Effector CD4-positive, alpha-beta T cell (primary cell): ENCODE data around the gene SCAI.
"Not testable (repeated sequence)": the region's sequence is repeated elsewhere in the genome, so short reads cannot be mapped to it uniquely, and the experiment has no call there.

Source experiments
- DNase-seq: peaks from one replicate; pipeline ENCODE4 v3.0.0-alpha.2; 2020

The SCAI gene

DNA sequence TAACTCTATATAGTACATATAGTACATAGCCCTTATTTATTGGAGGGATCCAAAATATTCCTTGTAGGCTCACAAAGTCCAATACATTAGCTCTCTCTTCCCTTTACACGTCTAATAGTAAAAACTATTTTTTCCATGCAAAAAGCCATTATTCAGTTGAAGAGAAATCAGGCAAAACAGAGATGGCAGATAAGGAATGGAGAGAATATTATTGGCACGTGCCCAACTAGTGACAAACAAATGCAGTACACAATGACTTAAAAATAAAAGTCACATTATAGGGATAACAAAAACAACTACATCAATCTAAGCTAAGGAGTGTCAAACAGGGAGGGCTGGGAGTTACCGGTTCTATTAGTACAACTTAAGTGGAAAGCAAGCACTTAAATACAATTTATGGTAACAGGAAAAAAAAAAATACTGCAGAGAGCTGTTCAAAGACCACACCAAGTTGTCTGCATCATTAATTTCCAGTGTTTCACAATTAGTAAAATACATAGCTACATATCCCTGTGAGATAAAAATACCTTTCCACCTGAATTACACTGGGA is 4.1 kb upstream of the SCAI start:
- no peak for DNase-seq

DNA sequence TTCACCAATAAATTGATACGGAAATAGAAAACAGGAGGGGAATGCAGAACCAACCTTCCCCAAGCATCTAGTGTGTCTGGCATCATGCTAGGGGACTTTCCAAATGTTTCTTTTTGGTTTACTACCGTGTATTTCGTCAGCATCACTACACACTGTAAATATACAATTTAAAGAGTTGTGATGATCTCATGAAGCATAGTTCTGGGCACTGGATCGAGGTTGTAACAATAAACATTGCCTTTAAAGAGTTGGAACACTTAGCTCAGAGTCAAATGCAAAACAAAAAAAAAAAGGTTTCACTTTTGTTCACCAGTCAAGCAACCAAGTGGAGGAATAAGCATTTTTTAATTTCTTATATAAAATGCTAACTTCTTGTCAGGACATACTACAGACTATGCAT is 2.9 kb upstream of the SCAI start:
- no peak for DNase-seq

DNA sequence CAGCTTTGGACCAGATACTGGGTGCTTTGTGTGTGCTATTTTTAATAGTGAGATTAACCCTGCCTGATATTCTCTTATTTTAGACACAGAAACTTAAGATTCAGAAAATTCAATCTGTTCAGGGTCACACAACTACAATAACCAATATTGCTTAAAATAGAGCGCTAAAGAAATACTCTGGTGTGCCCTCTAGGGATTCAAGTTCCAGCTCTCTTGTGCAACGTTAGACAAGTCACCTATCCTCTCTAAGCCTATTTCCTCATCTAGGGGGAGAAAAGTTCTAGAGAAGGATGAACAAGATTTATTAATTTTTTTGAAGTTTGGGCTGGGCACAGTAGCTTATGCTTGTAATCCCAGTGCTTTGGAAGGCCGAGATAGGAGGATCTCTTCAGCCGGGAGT is 2.1 kb upstream of the SCAI start:
- DNase-seq = no peak

DNA sequence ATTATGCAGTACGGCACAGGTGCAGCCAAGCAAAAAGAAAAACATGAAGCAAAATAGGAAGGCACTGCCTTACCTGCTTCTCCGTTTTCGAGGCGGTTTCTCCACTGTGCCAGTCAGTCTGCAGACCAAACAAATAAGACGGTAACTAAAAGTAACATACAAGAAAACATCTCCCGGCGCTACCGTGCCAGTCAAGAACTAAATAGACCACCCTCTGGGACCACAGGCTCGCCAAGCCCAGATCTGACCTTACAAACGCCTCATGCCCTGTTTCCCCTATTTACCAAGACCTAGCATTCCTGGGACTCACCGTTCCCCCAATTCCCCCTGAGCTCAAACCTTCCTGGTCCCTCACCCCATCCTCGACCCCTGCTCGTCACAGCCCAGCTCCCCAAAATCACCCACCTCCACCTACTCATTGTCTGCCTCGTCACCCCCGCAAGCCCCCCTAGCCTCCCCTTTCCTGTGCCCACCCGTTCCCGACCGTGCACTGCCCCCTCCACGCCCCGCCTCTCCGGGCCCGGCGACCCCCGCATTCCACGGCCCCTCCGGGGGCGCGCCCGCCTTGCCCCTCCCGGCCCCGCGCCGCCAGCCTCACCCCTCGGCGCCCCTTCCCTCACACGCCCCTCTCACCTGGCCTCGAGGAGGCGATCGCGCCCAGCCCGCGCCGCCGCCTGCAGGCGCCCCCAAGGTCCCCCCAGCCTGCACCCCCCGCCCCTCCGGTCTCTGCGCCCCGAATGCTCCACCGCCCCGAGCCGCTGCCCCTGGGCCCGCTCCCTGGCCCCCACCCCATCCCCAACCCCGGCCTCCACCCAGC is 560 bp downstream of the SCAI start:
- DNase-seq = peak; percentile 13

DNA sequence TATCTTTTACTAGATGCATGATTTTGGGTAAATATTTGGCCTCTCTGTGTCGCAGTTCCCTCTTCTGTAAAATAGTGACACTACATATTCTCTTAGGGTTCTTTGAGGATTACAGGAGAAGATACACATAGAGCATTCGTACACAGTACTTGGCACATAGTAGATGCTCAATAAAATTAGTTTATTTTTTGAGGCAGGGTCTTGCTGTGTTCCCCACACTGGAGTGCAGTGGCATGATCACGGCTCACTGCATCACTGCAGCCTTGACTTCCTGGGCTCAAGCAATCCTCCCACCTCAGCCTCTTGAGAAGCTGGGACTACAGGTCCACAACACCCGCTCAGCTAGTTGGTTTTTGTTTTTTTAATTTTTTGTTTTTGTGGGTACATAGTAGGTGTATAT is 1.6 kb downstream of the SCAI start:
- DNase-seq = no peak

DNA sequence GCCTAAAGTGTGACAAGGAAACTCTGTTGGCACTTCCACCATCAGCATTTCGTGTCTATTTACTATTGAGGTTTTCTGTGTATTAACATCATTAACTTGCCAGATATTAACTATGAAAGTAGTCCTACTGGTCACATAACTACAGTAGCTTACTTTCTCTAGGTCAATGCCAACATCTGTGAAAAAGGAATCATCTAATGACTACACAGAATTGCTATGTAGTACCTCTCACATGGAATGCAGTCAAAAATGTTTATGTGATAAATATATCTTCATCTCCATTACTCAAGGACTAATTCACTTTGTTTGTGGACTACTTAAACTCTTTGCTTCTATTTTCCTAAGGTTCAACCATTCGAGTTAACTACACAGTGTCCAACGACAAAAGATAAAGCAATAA is 2.1 kb downstream of the SCAI start:
- no peak for DNase-seq

DNA sequence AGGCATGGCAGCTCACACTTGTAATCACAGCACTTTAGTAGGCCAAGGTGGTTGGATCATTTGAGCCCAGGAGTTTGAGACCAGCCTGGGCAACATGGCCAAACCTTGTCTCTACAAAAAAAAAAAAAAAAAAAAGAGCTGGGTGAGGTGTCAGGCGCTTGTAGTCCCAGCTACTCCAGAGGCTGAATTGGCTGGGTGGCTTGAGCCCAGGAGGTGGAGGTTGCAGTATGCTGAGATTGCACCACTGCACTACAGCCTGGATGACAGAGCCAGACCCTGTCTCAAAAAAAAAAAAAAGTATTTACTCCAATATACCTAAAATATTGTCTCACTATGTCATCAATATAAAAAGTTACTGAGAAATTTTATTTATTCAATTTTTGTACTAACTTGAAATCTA is 2.8 kb downstream of the SCAI start:
- no peak for DNase-seq

DNA sequence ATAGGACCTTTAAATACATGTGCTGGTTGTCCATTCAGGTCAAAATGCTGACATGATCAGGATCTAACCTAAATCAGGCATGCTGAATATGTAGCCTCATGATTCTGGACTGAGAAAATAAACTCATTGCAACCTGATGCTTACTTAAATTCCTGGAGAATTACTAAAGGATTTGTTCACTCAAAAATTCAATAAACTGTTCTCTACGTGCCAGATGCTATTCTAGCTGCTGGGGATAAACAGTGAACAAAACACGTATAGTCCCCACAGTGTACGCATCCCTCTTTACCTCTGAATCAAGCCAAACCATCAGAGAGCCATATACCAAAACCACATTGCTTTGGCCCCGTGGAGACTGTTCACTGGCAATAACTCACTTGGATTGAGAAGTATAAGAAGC is 6.1 kb downstream of the SCAI start:
- DNase-seq = no peak

DNA sequence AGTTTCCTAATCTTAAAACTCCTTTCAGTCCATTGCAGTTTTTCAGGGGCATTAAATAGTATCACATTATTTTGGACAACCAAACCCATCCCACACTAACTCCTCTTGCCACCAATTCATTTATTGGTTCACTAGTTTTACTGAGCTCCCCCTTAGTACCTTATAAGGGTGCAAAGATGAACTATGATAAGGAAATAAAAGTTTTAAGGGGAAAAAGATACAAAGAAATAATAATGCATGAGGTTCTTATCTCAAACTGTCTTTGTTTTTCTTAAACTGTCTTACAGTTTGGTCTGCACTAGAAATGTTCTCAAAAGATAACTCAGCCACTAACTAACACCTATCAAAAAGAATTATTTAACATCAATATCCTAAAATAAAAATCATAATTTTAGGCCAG is 8.4 kb downstream of the SCAI start:
- no peak for DNase-seq

DNA sequence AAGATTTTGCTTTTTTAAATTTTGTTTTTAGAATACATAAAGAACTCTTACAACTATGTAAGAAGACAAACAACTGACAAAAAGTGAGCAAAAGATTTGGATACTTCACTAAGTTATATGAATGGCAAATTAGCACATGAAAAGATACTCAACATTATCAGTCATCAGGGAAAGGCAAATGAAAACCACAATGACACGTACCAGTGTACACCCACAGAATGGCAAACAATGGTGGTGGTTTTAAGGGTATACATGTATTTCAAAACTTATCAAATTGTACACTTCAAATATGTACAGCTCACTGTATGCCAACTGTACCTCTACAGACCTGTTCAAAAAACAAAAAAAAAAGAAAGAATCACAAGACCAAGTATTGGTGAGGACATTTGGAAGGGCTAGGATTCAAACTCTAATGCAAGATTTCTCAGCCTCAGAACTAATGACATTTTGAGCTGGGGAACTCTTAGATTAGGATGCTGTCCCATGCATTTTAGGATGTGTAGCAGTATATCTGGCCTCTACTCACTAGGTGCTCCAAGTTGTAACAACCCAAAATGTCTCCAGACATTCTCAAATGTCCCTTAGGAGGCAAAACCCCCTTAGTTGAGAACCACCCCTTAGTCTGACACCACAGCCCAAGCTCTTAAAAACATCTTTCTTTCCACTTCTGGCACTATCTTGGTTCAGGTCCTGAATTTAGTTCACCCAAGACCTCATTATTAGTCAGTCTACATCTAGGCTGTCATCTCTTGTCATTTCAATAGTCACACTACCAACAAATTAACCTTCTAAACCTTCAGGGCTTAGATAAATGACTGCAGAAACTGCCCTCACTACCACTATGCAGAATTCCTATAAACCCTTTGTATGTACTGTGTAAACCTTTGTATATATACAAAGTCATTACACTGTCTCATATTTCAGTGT is 9.7 kb downstream of the SCAI start:
- no peak for DNase-seq

DNA sequence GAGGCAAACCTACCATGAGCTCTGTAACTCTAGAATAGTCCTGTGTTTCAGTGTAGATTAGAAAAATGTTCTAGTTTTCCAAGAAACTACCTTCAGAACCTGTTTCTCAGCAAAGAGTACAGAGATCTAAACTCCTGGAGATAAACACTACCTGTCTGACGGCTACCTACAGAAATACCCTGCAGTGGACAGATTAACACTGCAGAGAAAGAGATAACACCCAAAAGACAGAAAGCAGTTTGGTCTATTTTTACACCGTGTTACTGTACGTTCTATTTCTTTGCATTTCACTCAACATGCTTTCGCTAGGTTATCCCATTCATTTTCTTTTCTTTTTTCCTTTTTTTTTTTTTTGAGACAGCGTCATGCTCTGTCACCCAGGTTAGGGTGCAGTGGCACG is 11.6 kb downstream of the SCAI start:
- DNase-seq = no peak

DNA sequence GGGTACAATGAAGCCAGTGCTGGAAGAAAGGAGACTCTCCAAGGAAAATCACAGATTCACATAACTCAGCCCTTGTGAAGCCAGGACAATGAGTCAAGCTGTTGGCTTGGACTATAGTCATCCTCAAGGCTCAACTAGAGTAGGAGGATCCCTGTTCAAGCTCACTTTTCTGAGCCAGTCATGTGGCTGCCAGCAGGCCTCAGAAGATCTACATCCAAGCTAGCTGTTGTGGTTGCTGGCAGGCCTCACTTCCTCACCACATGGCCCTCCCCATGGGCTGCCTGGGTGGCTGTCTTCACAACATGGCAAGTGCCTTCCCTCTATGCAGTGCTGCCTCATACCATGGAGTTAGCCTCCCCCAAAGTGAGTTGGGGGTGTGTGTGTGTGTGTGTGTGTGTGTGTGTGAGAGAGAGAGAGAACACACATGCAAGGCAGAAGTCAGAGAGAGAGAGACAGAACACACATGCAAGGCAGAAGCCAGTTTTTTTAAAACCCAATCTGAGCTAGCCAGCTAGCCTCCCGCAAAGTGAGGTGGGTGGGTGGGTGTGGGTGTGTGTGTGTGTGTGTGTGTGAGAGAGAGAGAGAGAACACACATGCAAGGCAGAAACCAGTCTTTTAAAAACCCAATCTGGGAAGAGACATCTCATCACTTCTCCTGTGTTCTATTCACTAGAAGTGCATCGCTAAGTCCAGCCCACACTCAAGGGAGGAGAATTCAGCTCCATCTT is 17.1 kb downstream of the SCAI start:
- DNase-seq = peak; percentile 69

DNA sequence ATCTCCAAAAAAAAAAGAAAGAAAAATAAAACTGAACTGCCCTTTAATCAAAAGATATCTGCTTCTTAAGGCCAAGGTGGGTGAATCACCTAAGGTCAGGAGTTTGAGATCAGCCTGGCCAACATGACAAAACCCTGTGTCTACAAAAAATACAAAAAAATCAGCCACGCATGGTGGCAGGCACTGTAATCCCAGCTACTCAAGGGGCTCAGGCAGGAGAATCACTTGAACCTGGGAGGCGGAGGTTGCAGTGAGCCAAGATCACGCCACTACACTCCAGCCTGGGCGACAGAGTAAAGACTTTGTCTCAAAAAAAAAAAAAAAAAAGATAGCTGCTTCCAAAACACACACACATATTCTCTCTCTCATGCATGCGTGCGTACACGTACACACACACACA is 17.8 kb downstream of the SCAI start:
- no peak for DNase-seq

DNA sequence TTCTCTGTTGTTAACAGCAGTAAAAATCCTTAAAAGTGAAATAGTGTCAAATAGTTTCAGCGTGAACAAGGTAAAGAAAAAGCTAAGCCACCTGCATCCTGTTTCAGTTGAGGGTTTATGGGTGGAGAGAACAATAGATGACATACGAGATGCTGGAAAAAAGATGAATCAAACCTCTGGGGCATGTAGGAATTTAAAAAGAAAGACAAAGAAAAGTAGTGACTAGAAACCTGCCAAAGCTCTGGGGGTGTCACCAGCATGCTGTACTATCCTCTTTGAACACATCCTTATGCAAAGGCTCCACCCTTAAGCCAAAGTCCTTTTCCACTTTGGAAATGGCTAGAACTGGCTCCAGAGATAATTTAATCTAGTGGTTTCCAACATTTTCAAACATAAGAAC is 22.2 kb downstream of the SCAI start:
- no peak for DNase-seq

DNA sequence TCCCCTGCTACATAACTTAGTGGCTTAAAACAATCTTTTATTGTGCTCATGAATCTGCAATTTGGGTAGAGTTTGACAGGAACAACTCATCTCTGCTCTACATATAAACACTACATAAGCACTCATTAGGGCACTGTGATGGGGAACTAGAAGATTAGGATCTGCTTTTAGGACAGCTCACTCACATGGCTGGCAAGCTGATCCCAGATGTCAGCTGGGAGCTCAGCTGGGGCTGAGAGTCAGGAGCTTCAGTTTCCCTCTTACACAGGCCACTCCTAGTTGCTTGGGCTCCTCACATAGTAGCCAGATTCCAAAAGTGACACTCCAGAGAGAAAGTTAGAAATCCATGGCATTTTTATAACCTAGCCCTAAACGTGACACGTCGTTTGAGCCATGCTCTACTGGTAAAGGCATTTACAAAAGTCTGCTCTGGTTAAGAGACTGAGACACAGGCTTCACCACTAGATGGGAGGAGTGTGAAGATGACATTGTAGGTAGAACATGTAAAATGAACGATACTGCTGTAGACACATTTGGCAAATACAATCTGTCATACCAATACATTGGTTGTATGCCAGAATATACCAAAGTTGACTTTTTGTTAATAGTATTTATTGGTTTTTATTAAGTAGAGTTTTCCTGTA is 23.6 kb downstream of the SCAI start:
- DNase-seq = no peak

DNA sequence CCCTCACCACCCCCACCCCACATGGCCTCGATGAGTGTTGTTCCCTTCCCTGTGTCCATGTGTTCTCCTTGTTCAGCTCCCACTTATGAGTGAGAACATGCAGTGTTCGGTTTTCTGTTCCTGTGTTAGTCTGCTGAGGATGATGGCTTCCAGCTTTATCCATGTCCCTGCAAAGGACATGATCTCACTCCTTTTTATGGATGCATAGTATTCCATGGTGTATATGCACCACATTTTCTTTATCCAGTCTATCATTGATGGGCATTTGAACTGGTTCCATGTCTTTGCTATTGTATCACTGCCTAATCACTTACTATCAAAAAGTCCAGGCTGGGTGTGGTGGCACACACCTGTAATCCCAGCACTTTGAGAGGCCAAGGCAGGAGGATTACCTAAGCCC is 24.6 kb downstream of the SCAI start:
- DNase-seq = not testable (repeated sequence)

DNA sequence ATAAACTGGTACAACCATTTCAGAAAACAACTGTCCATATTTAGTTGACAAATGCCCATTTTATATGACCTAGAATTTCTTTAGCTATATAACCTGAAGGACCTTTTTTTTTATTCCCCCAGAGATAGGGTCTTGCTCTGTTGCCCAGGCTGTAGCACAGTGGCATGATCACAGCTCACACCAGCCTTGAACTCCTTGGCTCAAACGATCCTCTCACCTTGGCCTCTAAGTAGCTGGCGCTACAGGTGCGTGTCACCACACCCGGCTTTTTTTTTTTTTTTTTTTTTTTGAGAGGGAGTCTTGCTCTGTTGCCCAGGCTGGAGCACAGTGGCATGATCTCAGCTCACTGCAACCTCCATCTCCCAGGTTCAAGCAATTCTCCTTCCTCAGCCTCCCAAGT is 28.8 kb downstream of the SCAI start:
- DNase-seq = not testable (repeated sequence)

DNA sequence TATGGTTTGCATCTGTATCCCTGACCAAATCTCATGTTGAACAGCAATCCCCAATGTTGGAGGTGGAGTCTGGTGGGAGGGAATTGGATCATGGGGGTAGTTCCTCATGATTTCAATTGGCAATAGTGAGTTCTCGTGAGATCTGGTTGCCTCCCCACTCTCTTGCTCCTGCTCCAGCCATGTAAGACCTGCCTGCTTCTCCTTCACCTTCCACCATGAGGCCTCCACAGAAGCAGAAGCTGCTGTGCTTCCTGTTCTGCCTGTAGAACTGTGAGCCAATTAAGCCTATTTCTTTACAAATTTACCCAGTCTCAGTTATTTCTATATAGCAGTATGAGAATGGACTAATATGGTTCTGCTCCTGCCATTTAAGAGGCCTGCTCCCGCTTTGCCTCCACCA is 32.9 kb downstream of the SCAI start:
- DNase-seq = no peak

DNA sequence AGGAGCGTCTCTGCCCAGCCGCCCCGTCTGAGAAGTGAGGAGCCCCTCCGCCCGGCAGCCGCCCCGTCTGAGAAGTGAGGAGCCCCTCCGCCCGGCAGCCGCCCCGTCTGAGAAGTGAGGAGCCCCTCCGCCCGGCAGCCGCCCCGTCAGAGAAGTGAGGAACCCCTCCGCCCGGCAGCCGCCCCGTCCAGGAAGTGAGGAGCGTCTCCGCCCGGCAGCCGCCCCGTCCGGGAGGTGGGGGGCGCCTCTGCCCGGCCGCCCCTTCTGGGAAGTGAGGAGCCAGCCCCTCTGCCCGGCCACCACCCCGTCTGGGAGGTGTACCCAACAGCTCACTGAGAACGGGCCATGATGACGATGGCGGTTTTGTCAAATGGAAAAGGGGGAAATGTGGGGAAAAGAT is 34.8 kb downstream of the SCAI start:
- not testable (repeated sequence) for DNase-seq

DNA sequence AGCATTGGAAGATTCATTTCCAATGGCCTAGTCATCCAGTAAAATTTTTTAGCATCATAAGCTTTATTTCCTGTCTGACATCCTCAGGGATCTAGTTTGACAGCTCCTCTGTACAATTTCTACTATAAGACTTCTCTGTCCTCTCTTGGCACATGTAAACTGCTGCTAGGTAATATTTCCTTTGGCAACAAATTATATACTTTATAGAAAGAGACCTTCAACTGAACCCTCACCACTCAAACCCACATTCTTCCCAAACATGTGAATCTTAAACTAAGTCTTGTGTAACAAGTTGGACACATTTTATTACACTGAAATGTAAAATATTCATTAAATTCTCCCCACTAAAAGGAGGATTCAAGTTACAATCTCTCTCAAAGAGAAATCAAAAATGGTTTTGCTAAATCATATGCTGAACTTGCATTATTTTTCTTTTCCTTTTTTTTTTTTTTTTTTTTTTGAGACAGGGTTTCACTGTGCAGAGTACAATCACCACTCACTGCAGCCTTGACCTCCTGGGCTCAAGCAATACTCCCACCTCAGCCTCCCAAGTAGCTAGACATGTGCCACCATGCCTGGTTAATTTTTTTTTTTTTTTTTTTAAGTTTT is 36.9 kb downstream of the SCAI start:
- no peak for DNase-seq

DNA sequence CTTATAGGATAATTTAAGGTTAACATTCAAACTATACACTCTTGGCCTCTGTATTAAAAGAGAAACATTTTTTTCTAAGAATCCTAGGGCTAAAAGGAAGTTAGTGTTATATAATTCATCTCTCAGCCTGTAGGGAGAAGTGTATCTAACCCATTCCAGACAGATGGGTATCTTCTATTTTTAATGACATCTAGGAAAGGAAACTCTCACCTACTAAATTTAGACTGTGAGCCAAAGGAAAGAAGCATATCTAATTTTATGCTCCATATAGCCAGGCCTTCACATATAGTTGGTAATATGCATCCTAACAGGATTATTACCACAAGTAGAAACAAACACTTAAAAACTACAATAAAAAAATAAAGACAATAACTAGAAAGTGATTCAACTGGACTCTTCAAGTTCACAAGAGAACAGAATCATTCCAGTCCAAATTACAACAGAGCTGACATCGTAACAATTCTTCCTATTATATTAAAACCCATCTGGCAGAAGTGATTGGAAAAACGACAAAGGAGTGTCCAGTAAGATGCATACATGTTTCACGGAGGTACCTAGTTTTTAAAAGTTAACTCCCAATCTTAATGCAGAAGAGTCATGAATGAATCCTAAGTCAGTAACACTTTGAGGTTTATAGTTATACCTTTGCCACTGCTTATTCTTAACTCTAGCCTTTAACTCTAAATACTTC is 39.4 kb downstream of the SCAI start:
- DNase-seq = no peak

DNA sequence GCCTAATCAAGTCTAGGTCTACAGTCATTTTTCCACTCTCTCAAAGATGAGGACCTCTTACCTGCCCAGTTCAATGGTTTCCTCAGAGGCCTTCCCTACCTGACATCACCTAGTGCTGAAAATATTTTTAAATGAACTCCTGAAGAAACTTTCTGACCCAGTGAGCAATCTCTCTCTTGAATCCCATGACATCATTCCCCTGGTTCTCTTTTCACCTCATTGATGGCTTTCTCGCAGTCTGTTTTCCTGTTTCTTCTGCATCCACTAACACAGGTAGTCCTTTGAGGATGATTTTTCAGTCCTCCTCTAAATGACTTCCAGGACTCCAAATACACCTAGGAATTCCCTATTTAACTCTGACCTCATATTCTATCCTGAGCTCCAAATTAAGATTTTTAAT is 40.3 kb downstream of the SCAI start:
- DNase-seq = no peak
